ENCODE data around the gene FILIP1L.

FILIP1L gene

DNA sequence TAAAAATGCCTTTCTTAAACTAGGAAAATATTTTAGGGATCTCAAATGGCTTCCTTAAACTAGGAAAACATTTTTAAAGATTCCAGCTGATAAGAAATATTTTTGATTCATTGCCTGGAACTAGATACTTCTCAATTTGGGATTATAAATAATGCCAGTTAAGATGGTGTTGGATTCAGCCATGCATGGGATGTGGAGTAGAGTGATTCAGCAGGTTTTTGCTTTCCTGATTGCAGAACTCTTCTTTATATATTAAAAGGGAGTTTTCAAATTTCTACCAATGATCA, 15.6 kb downstream of the FILIP1L start:
- no peak for DNase-seq (ENCODE audit: low spot score)

DNA sequence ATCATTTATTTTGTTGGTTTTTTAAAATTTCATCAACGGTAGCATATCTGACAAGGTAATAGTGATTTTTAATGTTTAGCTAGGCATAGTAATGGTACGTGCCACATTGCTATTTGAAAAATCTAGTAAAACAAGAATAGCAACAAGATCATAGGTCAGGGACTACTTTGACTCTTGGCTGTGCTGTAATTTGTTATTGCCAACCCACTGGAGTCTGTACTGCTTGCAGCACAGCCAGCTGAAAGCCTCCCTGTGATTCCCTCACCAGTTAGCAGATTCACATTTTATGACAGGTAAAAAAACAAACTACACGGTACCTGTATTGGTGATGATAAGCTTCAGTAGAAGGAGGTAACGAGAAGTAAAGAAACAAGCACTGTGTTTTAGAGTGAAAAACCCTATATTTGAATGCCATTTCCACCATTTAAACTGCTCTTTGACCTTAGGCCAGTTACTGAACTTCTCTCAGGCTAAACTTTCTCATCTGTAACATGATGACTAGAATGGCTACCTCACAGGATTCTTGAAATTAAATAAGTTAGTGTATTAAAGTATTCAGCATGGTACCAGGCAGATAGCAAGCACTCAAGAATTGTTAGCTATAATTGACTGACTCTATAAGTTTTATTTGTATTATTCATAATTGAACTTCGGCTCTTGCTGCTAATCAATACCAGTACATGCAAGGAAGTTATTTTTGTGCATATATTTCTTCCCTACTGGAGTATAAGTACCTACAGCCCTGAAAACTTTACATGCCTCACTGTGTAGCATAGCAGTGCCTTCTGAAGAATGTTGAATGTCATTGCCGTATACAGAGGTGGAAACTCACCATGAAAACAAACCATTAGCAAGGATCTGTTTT, 16.1 kb downstream of the FILIP1L start:
- no peak for DNase-seq (ENCODE audit: low spot score)

DNA sequence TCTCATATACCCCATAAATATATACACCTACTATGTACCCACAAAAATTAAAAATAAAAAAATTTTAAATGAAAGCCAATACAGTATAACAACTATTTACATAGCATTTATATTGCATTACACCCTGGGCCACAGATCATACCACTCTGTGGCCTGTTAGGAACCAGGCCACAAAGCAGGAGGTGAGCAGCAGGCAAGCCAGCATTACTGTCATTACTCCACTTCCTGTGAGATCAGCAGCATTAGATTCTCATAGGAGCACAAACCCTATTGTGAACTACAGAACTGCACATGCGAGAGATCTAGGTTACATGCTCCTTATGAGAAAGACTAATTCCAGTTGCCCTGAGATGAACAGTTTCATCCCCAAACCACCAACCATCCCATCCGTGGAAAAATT, 17.4 kb downstream of the FILIP1L start:
- DNase-seq (ENCODE audit: low spot score): no peak

DNA sequence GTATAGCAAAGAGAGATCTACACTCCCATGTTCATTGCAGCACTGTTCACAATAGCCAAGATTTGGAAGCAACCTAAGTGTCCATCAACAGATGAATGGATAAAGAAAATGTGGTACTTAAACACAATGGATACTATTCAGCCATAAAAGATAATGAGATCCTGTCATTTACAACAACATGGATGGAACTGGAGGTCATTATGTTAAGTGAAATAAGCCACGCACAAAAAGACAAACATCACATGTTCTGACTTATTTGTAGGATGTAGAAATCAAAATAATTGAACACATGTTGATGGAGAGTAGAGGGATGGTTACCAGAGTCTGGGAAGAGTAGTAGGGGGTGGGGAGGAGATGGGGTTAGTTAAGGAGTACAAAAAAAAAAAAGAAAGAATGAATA, 18.0 kb downstream of the FILIP1L start:
- peak; percentile 55 for DNase-seq (ENCODE audit: low spot score)

DNA sequence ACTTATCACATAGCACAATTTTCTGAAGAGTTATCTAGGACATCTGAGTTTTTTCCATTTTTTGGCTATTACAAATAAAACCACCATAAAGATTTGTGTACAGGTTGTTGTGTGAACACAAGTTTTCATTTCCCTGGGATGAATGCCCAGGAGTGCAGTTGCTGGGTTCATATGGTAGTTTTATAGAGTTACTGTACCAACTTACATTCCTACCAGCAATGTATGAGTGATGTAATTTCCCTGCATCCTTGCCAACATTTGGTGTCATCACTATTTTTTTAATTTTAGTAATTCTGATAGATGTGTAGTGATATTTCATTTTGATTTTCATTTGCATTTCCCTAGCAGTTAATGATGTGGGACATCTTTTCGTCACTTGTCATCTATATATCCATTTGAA, 20.5 kb downstream of the FILIP1L start:
- DNase-seq (ENCODE audit: low spot score): no peak

DNA sequence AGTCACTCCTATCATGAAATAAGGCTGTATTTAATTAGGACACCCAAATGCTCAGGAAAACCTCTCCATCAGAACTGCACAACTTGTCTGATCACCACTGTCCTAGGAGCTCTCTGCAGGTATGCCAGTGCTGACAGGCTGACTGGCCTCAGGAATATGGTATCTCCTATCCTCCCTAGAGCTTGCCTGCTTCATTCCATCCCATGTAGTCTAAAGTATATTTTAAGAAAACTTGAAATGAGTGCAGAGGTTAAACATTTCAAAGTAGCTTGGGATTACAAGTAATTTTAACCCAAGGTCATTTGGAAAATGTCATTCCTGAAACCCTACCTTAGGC, 23.7 kb downstream of the FILIP1L start:
- no peak for DNase-seq (ENCODE audit: low spot score)

DNA sequence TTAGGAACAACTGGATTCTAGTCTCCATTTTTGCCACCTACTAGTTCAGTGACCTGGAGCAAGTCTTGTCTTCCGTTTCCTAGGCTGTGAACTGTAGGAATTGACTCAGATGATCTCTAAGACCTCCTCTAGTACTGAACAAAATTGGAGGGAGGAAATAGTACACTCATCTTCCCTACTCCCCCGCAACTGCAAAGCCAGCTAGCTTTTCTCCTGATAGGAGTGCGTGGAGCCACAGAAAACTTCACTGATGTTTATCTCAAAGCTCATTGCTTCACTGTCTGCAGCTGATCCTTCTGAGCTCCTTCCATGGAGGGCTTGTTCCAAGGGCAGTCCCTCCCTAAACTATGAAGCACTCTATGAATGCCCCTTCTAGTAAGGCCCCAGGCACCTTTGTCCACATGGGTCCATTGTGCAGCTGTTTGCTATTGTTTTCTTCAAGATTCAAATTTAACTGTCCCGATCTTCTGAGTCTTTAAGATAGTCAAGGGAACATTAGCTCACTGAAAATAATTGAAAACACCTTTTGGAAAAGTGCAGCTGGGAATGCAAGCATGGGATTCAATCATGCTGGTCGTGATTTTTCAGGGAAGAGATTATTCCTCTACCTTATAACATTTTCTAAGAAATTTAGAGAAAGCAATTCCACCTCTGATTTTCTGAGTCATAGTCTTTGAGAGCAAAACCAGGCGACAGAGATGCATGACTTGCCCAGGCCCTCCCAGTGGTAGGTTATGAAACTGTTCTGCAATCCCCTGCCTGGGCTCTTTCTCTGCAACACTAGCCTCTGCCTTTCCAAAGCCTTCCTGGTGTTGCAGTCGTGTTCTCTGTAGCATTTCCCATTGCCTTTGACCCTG, 24.3 kb downstream of the FILIP1L start:
- DNase-seq (ENCODE audit: low spot score): no peak

DNA sequence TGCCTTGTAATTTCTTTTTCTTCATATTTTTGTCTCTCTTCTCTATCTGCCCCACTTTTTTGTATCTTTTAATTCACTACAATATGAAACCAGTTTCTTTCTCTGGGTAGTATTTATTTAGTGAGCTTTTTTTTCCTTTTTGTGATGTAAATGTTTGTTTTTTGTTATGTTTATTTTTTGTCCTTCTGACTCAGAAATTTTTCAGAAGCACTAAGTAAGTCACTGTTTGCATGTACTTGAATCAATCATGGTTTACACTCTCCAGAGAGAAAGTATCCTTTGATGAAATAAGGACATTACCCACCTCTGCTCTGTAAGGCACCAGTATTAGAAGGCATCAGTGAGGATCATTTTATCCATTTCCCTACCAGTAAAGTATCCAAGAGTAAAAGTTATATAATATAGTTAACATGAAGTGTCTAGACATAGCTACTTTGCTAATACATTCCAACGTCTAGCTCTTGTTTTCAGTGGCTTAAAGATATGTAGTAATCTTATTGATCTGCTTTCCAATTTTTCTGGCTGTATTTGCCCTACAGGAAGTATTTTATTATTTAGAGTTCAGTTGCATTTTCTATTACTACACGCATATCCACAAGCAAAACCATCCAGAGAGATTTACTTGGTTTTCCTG, 25.4 kb downstream of the FILIP1L start:
- no peak for DNase-seq (ENCODE audit: low spot score)

DNA sequence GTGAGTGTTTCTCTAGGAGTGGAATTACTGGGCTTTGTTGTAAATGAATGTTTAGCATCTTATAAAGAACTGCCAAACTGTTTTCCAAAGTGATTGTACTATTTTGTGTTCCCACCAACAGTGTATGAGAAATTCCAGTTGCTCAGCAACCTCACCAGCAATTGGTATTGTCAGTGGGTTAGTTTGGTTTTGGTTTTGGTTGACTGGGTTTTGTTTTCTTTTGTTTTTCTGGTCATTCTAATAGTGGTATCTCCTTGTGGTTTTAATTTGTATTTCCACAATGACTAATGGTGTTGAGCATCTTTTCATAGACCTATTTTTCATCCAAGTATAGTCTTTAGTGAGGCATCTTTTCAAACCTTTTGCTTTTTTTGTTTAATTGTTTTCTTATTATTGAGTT, 27.1 kb downstream of the FILIP1L start:
- no peak for DNase-seq (ENCODE audit: low spot score)

DNA sequence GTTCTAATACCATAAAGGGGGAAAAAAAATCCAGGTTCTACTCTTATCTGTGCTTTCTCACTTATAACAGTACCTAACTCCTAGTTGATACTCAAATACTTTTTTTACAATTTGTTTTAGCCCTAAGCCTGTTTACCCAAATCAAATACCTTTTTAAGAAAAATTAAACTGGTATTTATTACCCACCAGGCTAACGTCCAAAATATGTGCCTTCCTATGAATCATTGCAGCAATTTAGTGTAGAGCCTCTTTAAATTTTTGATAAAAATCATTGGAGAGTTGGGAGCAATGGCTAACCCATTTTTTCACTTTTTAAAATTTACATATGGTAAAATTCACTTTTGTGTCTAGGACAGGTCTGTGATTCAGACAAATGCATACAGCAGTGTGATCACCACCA, 27.9 kb downstream of the FILIP1L start:
- no peak for DNase-seq (ENCODE audit: low spot score)

DNA sequence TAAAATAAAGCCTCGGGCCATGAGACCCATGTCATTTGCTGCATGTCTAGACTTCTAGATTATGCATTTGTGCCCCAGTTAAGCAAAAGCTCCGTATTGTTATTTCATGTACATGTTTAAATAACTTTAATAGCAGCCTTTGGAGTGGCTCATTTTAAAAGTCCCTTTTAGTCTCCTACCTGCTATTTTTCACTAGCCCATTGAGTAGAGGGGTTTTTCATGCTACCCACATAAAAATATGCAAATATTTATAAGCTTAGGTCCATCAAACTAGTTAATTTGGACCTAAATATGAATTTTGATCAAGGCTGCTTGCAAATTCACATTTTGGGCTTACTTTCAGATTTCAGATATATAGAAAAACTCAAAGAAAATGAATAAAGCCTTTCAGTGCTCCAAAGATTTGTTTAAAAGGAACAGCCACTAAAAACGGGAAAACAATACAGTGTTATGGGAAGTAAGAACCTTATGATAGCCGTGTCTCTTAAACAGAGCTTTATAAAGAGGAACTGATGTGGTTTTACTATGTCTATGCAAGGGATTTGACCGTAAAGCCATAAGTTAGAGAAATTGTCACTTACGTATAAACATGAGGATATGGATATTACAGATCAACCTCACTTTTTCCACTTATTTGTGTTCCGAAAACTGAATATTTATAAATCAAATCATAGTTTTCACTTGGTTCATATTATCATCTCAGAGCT, 30.0 kb downstream of the FILIP1L start:
- DNase-seq (ENCODE audit: low spot score): peak; percentile 59

DNA sequence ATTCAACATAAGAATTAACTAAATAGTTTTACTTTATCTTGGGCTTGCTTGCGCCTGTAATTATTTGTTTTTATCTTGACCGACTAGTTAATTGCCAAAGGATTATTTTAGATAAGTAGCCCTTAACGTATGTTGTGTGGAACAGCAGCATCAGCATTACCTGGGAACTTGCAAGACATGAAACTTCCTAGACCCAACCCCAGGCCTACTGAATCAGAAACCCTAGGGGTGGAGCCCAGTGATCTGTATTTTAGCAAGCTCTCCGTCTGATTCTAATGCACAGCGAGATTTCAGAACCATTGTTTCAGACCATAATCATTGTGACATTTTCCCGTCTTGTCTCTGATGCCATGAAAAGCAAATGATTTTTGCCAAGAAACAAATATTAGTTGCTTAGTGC, 31.1 kb downstream of the FILIP1L start:
- DNase-seq (ENCODE audit: low spot score): no peak

DNA sequence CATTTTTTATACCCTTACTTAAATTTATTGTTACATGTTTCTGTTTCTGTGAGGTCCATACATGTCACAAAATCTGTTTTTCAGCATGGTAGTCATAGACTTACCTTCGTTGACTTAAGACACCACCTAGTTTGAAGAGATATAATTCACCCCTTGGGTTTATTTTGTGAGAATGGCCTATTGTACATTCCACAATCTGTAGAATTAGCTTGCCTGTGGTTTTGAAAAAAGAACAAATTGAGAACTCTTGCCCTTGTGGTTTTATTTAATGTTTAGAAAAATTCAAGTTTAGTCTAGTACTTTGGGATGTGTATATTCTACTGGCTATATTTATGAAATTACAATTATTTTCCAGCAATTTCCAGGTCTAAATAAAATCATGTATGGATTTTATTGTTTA, 31.6 kb downstream of the FILIP1L start:
- DNase-seq (ENCODE audit: low spot score): no peak

DNA sequence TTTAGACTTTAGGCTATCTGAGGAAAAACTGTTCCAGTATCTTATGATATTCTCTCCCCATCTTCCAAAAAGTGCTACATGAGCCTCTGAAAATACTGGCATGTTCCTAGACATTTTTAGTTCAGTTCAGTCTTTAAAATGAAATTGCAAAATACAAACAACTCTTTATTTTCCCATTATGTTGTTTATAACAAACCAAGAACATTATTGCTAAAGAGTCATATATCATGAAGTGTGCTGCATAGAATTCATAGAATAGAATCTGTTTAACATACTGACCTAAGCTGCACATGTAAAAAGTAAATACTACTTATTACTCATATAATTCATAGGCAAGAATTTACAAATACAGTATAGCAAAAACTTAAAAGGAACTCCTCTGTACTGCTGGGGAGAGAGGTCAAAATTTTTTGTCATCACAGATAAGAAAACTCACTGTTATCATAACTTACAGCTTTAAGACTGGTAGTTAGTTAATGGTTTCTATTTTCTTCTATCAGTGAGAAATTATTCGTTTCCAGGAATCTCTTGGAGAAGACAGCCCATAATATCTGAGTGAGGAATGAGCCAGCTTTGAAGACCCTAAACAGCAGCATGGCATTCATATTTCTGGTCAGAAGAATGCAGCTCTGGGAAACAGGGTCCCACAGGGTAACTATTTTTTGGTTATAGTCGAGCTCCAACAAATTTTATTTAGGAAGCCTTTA, 32.2 kb downstream of the FILIP1L start:
- DNase-seq (ENCODE audit: low spot score): no peak

DNA sequence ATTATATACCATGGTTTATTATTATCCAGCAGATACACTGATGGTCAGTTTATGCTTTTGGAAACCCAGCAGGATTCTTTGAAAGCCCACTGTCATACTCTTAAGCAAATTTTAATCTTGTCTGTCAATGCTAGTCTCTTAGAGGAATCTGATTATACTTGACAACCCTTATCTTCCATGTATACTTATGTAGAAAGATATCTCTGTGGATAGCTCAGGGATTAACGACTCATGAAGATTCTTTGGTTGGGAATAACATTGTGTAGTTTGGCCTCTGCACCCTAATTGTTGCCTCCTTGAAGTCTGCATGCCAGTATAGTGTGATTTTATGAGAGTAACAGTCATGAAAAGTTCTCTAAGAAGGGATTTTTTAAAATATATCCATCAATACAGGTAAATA, 33.0 kb downstream of the FILIP1L start:
- no peak for DNase-seq (ENCODE audit: low spot score)

DNA sequence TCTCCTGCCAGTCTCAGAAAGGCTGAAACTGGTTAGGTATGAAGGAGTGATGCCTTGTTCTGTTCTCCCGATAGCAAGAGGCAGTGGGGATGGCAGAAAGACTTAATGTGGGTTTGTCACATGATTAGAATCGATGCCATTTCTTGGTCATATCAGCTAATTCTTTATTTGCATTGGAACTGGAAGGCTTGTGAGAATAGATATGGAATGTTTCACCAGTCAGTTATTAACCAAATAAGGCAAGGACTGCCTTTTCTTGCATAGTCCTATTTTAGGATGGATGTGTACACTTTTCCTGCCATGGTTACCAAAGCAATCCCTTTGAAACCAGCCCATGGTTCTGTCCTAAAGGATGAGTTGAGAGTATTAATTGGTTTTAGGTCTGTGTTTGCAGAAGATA, 33.7 kb downstream of the FILIP1L start:
- DNase-seq (ENCODE audit: low spot score): no peak

DNA sequence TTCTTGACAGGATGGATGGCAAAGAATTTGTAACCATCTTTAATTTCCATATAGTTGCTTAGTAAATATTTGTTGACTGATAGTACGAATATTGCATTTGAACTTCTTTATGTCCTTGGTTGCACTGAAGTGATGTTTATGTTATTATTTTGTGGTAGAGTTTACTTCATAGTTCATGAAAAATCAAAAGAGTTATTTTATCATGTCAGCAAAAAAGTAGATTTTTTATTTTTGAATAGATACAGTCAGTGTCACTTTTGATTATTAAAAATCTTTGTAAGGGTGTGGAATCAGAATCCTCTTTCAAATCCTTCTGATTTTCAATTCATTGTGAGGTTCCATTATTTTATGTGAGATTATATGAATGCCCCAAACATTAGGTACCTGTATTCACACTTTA, 35.0 kb downstream of the FILIP1L start:
- no peak for DNase-seq (ENCODE audit: low spot score)

DNA sequence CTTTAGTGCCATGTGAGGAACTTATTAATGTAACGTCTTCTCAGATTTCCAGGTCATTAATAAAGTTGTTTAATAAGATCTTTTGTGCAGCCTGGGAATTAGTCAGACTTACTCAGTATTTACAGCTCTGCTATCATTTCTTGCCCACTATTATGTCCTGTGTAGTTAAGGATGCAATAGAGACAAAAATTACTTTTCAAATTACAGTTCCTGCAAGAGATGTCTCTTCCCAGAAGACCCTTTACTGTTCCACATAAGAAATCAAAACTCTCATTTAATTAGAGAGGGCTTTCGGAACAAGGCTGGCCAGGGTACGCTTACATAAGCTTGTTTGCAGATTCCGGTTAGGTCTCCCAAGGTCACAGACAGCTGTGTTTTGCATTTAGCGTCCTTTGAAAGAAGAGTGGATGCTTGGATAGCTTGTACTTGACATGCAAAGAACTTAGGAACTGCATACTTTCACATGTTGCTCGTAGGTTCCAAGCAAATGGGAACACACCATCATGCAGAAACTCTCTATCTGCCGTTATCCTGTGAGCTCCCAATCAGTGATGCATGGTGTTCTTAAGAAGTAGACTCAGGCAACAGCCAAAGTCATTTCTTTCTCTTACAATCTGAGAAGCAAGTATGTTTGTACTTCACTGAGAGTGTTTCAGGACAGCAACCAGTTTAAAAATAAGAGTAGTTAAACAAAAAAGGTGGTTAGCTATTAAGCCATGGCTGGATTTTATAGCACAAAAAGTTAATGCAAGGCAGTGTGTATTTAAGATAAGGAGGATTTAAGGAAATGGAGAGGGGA, 37.4 kb downstream of the FILIP1L start:
- no peak for DNase-seq (ENCODE audit: low spot score)

DNA sequence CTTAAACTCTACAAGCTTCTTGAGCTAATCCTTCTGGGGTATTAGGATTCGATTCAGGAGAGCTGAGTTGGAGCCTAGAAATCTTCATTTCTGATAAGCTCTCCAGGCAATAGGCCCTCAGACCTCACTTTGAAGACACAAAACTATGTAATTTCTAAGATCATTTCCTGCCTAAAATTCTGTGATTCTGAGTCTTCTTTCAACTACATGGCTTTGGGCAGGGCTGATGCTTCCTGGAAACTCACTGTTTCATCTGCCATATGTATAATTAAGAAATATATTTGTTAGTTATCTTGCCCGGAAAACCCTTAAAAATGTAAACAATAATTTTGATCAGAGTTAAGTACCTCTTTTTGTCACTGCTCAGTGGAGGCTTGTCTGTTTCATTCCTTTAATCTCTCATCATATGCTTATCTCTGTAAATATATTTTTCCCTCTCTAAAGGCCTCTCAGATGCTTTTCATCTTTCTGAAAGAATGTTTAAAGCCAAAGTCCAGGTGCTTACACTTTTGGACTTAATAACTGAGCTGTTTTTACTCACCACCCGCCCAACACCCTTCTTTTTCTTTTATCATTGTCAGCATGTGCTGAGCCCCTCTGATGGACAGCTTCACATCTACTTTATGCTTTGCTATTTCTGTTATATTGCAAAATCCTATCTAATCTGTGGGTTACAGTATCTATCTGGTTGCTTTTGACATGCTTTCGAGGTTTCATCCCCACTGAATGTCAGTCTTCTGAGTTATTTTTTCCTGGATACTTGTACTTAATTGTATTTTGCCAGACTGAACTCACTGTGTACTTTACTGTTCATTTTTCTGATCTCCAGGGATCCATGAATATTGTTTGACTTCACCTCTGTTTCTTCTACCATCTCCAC, 38.2 kb downstream of the FILIP1L start:
- no peak for DNase-seq (ENCODE audit: low spot score)

DNA sequence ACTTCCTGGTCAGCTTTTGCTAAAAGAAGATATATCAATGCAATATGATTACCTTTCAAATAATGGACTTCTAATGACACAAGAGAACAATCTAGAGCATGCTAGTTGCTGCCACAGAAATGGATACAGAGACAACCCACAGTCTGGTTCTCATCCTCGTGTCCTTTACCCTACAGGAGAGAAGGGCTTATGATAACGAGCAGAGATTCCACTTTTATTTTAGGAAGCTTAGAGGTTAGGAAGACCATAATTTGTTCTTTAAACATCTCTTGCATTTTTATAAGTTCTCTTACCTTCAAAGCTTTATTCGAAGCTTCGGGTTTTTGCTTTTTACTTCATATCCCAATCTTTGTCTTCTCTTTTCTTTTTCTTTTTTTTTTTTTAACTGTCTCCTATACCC, 39.1 kb downstream of the FILIP1L start:
- DNase-seq (ENCODE audit: low spot score): no peak
